OCI-LY1 (cell line): ENCODE results near the gene EFNA4.

Experiments
- CTCF ChIP-seq: fragments of 200-600 bp; sonication (generic), shearing (Covaris generic); IDR thresholded peaks from 2 replicates; pipeline ENCODE4 v1.5.1; 2017; ENCODE audit warnings: mild to moderate bottlenecking, antibody characterized with exemption, low read length, moderate library complexity, mixed read lengths
- EZH2 ChIP-seq: fragments of 200-600 bp; sonication (generic), shearing (Covaris generic); IDR thresholded peaks from 2 replicates; pipeline ENCODE4 v1.8.0; 2017; ENCODE audit warnings: borderline replicate concordance, mixed run types, mild to moderate bottlenecking, antibody characterized with exemption, low read length, moderate library complexity, mixed read lengths

GRCh38 chr1:155078469-155079209 lies 15.1 kb downstream of the EFNA4 start, which contains the start of gene EFNA3:
- TF ChIP-seq CTCF (no peak), EZH2 (0 out of 2 replicates have a peak, but pooled peaks have one; percentile 35)
